WI38 (cell line): Measurements from ENCODE around the gene NOS1AP.

Source experiments
- H3K4me3 ChIP-seq: 2 replicates; pipeline ENCODE4 v1.5.1; 2011; ENCODE audit warnings: low read depth, mild to moderate bottlenecking, control low read depth, low read length
- TF ChIP-seq, protein P1 (sequence below): IDR thresholded peaks from 2 replicates; pipeline ENCODE4 v1.5.1; 2012; ENCODE audit warnings: low read depth, mild to moderate bottlenecking, control low read depth, low read length

NOS1AP gene

DNA sequence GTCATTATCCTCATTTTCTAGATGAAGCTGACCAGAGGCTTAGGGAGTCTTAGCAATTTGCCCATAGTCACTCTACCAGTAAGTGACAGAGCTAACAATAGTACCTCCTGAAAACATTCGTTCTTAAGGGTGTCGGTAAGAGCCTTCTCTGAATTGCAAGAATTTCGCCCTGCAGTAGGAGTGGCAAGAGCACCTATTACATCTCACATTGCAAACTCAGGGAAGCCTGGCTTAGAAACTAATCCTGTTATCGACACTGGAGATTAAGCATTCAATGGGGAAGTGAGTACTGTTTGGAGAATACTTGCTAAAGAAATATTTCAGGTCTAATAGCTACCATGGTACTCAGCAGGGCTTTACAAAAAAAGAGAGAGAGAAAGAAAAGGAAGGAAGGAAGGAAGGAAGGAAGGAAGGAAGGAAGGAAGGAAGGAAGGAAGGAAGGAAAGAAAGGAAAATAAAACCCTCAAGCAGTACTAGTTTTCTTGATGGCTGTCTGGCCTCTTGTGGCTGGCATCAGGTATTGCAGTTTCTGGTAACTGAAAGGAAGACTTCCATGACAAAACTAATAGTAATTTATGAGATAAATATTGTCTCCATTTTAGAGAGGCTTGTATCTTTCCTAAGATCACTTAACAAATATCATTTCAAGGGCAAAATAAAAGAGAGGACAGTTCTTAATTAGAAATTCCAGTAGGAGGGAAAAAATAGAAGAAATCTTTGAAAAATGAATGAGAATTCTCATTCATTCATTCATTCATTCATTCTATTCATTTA is 322.5 kb downstream of the NOS1AP start:
- TF ChIP-seq, protein P1, sequence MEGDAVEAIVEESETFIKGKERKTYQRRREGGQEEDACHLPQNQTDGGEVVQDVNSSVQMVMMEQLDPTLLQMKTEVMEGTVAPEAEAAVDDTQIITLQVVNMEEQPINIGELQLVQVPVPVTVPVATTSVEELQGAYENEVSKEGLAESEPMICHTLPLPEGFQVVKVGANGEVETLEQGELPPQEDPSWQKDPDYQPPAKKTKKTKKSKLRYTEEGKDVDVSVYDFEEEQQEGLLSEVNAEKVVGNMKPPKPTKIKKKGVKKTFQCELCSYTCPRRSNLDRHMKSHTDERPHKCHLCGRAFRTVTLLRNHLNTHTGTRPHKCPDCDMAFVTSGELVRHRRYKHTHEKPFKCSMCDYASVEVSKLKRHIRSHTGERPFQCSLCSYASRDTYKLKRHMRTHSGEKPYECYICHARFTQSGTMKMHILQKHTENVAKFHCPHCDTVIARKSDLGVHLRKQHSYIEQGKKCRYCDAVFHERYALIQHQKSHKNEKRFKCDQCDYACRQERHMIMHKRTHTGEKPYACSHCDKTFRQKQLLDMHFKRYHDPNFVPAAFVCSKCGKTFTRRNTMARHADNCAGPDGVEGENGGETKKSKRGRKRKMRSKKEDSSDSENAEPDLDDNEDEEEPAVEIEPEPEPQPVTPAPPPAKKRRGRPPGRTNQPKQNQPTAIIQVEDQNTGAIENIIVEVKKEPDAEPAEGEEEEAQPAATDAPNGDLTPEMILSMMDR, result peak; percentile 90
- no peak overlapping the region for H3K4me3 ChIP-seq

DNA sequence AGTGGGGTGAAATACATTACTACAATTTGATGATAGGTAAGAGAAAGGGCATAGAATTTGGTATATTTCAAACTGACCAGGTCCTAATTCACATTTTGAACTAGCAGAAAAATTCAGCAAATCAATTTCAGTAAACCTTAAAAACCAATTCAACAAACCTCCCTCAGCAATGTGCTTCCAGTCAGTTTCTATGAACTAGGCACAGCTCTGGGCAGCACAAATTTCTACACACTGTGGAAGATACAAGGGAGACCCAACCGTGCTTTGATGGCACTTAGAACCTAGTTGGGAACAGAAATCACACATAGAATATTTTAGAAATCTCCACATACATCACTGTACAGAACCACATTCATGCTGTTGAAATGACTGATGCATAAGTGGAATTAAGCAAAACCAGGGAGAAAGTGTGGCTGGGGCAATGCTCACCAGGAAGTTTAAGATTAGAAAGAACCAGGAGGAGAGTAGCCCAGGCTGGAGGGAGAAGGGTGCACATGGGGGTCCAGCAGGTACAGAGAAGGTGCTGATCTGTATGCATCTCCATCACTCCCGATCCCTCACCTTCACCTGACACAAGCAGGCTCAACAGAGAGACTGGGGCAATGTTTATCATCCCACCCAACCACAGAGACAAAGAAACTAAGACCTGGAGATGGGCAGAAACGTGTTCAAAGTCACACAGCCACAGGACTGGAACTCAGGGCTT is 326.9 kb downstream of the NOS1AP start:
- H3K4me3 ChIP-seq, result no peak overlapping the region
- TF ChIP-seq, protein P1, result no peak

DNA sequence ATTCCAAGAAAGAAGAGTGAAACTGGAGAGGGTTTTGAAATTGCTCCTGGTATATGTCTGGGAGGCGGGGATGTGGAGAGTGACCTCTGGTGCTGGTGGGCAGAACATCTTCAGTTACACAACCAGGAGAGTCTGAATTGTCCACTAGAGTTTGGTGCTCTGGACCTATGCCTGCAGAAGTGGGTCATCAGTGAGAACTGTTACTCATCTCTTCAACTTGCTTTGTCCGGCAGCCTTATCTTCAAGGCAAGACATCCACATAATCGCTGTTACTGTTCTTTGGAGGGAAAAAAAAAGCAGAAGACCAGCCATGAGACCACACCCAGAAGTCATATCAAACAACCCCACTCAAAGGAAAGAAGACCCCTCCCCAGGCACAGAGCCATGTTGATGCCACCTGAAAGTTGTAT is 327.6 kb downstream of the NOS1AP start:
- TF ChIP-seq, protein P1, result no peak

DNA sequence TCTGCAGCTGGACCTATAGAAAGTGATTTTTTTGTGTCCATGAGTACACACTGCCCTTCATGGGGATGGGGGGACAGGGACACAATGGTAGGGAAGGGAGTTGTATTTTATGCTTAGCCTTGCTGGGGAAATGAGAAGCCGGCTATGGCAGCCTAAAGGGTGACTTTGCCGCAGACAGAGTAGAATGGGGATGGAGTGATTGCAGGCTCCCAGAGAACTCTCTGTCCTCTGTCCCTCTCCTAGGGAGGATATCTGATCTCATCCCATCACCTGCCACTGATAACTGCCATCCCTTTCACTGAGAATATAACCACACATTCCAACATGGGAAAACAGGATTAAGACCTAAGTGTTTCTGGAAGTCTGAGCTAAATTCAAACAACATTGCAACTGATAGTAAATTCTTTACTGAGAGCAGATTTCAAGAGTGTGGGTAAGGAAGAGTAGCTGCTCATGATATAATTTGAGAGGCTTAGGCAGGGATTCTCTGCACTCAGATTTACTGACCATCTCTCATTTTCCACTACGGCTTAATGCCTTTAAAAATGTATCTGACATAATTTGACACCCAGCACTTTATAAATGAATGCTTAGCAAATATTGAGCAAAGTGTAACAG is 328.6 kb downstream of the NOS1AP start:
- TF ChIP-seq, protein P1, result no peak
- H3K4me3 ChIP-seq, result no peak overlapping the region

More for the DNA sequence above, 327.6 kb downstream of the NOS1AP start:
- H3K4me3 ChIP-seq, result no peak overlapping the region

DNA sequence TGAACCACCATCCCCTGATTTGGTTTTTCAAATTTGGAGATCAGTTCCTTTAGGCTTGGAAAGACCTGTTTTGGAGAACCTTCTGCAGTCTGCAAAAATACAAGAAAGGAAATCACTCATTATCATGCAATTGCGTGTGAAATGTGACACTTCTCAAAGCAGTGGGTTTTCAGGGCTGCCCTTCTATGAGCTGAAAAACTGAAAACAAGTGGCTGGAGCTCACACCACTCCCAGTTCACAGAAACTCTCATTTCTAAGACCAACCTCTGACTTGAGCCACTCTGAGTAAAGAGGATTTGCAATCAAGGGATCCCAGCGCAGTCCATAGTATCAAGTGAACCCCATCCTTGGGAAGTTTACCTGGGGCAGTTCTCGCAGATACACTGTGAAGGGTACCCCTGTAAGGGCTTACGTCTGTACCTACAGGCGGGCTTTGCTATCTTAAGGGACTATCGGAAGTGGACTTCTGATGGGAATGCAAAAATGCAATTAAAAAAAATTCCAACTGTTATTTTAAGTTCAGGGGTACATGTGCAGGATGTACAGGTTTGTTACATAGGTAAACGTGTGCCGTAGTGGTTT is 329.6 kb downstream of the NOS1AP start:
- TF ChIP-seq, protein P1, result no peak

DNA sequence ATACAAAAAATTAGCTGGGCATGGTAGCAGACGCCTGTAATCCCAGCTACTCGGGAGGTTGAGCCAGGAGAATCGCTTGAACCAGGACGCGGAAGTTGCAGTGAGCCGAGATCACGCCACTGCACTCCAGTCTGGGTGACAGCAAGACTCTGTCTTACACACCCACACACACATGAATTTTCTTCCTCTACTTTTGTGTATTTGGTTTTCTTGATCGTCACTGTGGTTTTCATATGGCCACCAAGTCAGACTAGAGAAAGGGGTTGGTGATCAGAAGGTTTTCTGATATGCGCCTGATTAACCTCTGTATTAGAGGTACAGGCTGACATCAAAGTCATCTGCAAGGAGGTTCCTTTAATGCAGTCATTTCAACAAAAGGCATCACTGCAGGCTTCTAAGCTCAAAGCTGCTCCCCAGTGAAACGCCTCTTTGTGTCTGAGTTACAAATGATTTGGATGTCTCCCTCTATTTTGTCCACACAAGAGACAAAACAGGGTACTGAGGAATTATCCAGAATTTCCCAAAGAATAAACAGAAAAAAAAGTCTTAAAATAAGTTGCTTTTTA is 331.4 kb downstream of the NOS1AP start:
- TF ChIP-seq, protein P1, result no peak
- H3K4me3 ChIP-seq, result no peak overlapping the region

More for the DNA sequence above, 329.6 kb downstream of the NOS1AP start:
- H3K4me3 ChIP-seq, result no peak overlapping the region
